Chondrocyte (in vitro differentiated cells): ENCODE measurements around the gene MYO19. TPM values are rescaled to one million over a fixed set of nuclear protein-coding genes. Genes with fewer than 3 reads are reported as not detected.
"Not testable (repeated sequence)": the region's sequence is repeated elsewhere in the genome, so short reads cannot be mapped to it uniquely, and the experiment has no call there.

Experiments used
- DNase-seq: peaks from one replicate; pipeline ENCODE4 v3.0.0; 2021; ENCODE audit warnings: mixed read lengths, low spot score
- H3K27ac Mint-ChIP-seq: one replicate; pipeline ENCODE4 v1.8.0; 2021; ENCODE audit warnings: mild to moderate bottlenecking, moderate library complexity, mixed read lengths; ENCODE audit not compliant: unreplicated experiment
- H3K27me3 Mint-ChIP-seq: 2 replicates; pipeline ENCODE4 v1.8.0; 2021; ENCODE audit warnings: low read depth, mixed read lengths
- H3K36me3 Mint-ChIP-seq: 2 replicates; pipeline ENCODE4 v1.8.0; 2021; ENCODE audit warnings: low read depth, mixed read lengths
- H3K4me1 Mint-ChIP-seq: 2 replicates; pipeline ENCODE4 v1.8.0; 2021; ENCODE audit warnings: low read depth, mild to moderate bottlenecking, mixed read lengths
- H3K4me3 Mint-ChIP-seq: one replicate; pipeline ENCODE4 v1.8.0; 2021; ENCODE audit warnings: mild to moderate bottlenecking, moderate library complexity, mixed read lengths; ENCODE audit not compliant: unreplicated experiment
- H3K9me3 Mint-ChIP-seq: 2 replicates; pipeline ENCODE4 v1.8.0; 2021; ENCODE audit warnings: low read depth, mixed read lengths
- CTCF ChIP-seq: fragments of 200-600 bp; sonication (generic); IDR thresholded peaks from 2 replicates; pipeline ENCODE4 v1.5.0; 2021; ENCODE audit warnings: antibody characterized with exemption, mild to moderate bottlenecking, moderate library complexity
- total RNA-seq: library from RNA; stranded (reverse); gene quantifications from 3 replicates; pipeline ENCODE4 v1.2.1, GENCODE V29; 2021

Gene MYO19
- total RNA-seq, 1 donor from 2014 or later: 52.6 TPM

GRCh38 chr17:36509272-36509985 is 25.2 kb downstream of the MYO19 start:
- no peak for DNase-seq
- Mint-ChIP-seq H3K27ac (no peak overlapping the region), H3K36me3 (peaks cover 24% of the 10 kb centered on the region), H3K4me1 (no peaks in the 10 kb centered on the region), H3K9me3 (no peaks in the 10 kb centered on the region), H3K4me3 (no peak overlapping the region), H3K27me3 (no peaks in the 10 kb centered on the region)
- TF ChIP-seq CTCF: no peak

GRCh38 chr17:36508439-36508838 is 26.2 kb downstream of the MYO19 start:
- not testable (repeated sequence) for H3K27ac Mint-ChIP-seq, H3K4me3 Mint-ChIP-seq, H3K4me1 Mint-ChIP-seq, H3K27me3 Mint-ChIP-seq, DNase-seq, H3K9me3 Mint-ChIP-seq
- H3K36me3 Mint-ChIP-seq: peaks cover 25% of the 10 kb centered on the region

- H3K4me3 Mint-ChIP-seq: no peak overlapping the region
- no peak overlapping the region for H3K27ac Mint-ChIP-seq
Observed at GRCh38 chr17:36507266-36507665, 27.4 kb downstream of the MYO19 start.

GRCh38 chr17:36506831-36507230 is 27.8 kb downstream of the MYO19 start:
- H3K4me3 Mint-ChIP-seq: no peak overlapping the region
- DNase-seq: no peak
- H3K27ac Mint-ChIP-seq: no peak overlapping the region
- TF ChIP-seq CTCF: no peak
- peaks cover 32% of the 10 kb centered on the region for H3K36me3 Mint-ChIP-seq
- no peaks in the 10 kb centered on the region for H3K9me3 Mint-ChIP-seq
- H3K27me3 Mint-ChIP-seq: no peaks in the 10 kb centered on the region
- H3K4me1 Mint-ChIP-seq: no peaks in the 10 kb centered on the region

More at GRCh38 chr17:36507266-36507665, 27.4 kb downstream of the MYO19 start:
- Mint-ChIP-seq H3K9me3 (no peaks in the 10 kb centered on the region), H3K27me3 (no peaks in the 10 kb centered on the region), H3K4me1 (no peaks in the 10 kb centered on the region), H3K36me3 (peaks cover 30% of the 10 kb centered on the region)
- no peak for DNase-seq
- TF ChIP-seq CTCF: no peak

- Mint-ChIP-seq H3K4me1 (no peaks in the 10 kb centered on the region), H3K27me3 (no peaks in the 10 kb centered on the region), H3K4me3 (no peak overlapping the region), H3K27ac (no peak overlapping the region), H3K9me3 (no peaks in the 10 kb centered on the region), H3K36me3 (peaks cover 32% of the 10 kb centered on the region)
- DNase-seq: no peak
- no peak for TF ChIP-seq CTCF
Observed at GRCh38 chr17:36506249-36506826, 28.3 kb downstream of the MYO19 start.

- Mint-ChIP-seq H3K27ac (no peak overlapping the region), H3K4me1 (no peaks in the 10 kb centered on the region), H3K27me3 (no peaks in the 10 kb centered on the region), H3K9me3 (no peaks in the 10 kb centered on the region), H3K4me3 (no peak overlapping the region), H3K36me3 (peaks cover 28% of the 10 kb centered on the region)
- TF ChIP-seq CTCF: no peak
- peak; percentile 85 for DNase-seq
Observed at GRCh38 chr17:36505171-36505570, 29.5 kb downstream of the MYO19 start.
